ENCODE measurements around the gene VPS52. TPM values are rescaled to one million over a fixed set of nuclear protein-coding genes. Genes with fewer than 3 reads are reported as not detected.
A peak's percentile ranks its signal among the peaks of the same experiment; 100 is the strongest.

Gene VPS52
- total RNA-seq, 1 donor from 2014 or later, result 26.6 TPM

DNA sequence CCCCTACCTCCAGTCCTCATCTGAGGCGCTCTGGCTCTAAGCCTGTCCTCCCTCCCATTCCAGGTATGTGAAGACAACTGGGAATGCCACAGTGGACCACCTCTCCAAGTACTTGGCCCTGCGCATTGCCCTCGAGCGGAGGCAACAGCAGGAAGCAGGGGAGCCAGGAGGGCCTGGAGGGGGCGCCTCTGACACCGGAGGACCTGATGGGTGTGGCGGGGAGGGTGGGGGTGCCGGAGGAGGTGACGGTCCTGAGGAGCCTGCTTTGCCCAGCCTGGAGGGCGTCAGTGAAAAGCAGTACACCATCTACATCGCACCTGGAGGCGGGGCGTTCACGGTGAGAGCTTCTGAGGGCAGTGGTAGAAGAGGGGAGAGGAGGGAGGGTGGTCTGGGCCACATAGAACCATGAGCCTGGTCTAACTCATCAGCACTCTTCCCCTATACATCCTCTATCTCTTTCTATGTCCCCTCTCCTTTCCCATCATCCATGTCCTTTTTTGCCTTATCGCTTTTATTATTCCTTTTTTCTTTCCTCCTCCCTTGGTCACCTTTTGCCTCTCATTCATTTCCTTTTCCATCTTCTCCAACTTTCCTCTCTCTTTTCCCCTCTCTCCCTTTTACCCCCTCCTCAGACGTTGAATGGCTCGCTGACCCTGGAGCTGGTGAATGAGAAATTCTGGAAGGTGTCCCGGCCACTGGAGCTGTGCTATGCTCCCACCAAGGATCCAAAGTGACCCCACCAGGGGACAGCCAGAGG is 59.8 kb downstream of the VPS52 start:
- DNase-seq (ENCODE audit: low read depth in 2 of 2), result no peak

- DNase-seq (ENCODE audit: low read depth in 2 of 2), result no peak
Measured at GRCh38 chr6:33211136-33211535, 60.5 kb downstream of the VPS52 start.

DNA sequence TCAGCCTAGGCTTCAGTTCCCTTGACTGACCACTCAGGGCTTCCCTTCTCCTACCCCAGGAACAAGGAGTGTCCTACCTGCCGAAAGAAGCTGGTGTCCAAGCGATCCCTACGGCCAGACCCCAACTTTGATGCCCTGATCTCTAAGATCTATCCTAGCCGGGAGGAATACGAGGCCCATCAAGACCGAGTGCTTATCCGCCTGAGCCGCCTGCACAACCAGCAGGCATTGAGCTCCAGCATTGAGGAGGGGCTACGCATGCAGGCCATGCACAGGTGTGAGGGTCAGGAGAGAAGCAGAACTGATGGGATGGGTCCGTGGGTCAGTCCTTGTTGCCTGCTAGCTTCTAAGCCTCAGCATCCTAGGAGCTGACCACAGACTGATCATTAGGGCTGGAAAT is 61.8 kb downstream of the VPS52 start:
- no peak for DNase-seq (ENCODE audit: low read depth in 2 of 2)

DNA sequence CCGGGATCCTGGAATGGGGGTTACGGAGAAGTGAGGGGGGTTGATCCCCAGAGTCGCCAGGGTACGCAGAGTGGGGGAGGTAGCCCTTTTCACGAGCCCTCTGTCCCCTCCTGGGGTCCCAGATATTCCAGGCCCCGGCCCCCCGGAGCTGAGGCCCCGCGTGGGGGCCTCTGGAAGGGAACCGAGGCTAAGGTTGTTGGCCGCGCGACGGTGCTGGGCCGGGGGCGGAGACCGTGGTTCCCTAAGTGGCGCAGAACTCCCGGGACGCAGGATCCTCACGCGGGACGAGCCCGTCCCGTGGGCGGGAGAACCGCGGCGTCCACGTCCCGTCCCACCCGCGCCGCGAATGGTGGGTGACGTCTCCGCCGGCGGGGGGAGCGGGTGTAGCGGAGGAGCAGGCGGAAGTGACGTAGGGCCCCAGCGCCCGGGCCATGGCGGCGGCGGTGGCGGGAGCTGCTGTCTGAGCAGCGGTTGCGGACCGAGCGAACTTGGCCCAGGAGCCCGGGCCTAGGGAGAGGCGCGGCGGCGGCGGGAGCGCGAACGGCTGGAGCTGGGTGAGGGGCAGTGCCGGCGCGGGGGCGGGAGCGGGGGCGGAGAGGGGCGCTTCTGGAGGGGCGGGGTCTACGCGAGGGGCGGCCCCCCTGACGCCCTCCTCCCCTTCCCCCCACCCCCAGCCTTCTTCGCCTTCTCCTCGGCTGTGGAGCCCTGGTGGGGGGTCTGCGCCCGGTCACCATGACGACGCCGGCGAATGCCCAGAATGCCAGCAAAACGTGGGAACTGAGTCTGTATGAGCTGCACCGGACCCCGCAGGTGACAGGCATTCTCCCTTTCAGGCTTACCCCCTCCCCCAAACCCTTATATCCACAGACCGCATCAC is 63.3 kb downstream of the VPS52 start, which contains the start of gene RING1:
Gene RING1, plus strand, starts transcription at position 410 of the 877 bp plus-strand sequence. Its CDS starts 323 bp downstream, at position 733.
- peak; percentile 80 to 86 for DNase-seq (ENCODE audit: low read depth in 2 of 2)

- DNase-seq (ENCODE audit: low read depth in 2 of 2), result peak; percentile 55 to 59
Measured at GRCh38 chr6:33207552-33208090, 64.1 kb downstream of the VPS52 start.

- DNase-seq (ENCODE audit: low read depth in 2 of 2), result peak; percentile 78 to 81
Measured at GRCh38 chr6:33206864-33207551, 64.7 kb downstream of the VPS52 start.

- DNase-seq (ENCODE audit: low read depth in 2 of 2), result no peak
Measured at GRCh38 chr6:33206027-33206863, 65.4 kb downstream of the VPS52 start.

- no peak for DNase-seq (ENCODE audit: low read depth in 2 of 2)
Measured at GRCh38 chr6:33205191-33206026, 66.3 kb downstream of the VPS52 start.

GRCh38 chr6:33204415-33205190 is 67.1 kb downstream of the VPS52 start, which contains the start of gene HSD17B8:
Gene HSD17B8, plus strand, starts transcription at chr6:33204655. Its CDS starts 14 bp downstream, at chr6:33204669.
- DNase-seq (ENCODE audit: low read depth in 2 of 2), result peak; percentile 90 to 93

DNA sequence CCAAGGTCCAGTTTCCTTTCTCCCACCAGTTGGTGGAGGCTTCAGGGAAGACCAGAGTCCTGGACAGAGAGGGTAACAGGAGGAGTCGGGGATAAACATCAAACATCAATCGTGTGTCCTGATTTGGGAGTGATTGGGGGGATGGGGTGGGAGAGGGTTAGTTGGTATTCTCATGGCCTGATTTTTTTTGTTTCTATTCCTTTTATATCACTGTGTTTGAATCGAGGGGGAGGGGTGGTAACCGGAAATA is 67.6 kb downstream of the VPS52 start:
- no peak for DNase-seq (ENCODE audit: low read depth in 2 of 2)

DNA sequence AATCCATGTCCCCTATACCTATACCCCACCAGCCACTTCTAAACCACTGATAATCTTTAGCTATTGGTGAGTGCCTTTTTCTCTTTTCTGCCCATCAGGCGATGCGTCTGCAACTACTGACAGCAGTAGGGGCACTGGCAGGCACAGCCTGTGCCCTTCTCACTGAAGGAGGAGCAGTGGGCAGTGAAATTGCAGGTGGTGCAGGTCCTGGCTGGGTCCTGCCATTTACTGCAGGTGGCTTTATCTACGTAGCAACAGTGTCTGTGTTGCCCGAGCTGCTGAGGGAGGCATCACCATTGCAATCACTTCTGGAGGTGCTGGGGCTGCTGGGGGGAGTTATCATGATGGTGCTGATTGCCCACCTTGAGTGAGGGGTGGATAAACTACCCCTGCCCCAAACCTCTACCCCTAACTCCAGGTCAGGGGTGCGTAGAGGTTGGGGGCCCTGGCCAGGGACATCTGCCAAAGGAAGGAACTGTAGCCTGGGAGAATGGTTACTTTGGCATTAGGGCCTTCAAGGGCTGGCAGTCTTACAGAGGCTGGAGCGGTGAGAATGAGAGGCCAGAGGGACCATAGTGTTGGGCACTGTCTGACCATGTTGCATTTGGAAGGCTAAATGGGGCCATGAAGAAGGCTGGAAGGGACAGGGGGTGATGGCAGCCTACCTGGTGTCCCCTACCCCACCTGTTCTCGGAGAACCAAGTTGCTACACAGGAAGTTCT is 68.1 kb downstream of the VPS52 start:
- DNase-seq (ENCODE audit: low read depth in 2 of 2), result no peak

GRCh38 chr6:33202799-33203198 is 68.9 kb downstream of the VPS52 start:
- no peak for DNase-seq (ENCODE audit: low read depth in 2 of 2)

GRCh38 chr6:33201935-33202334 is 69.7 kb downstream of the VPS52 start:
- no peak for DNase-seq (ENCODE audit: low read depth in 2 of 2)

DNA sequence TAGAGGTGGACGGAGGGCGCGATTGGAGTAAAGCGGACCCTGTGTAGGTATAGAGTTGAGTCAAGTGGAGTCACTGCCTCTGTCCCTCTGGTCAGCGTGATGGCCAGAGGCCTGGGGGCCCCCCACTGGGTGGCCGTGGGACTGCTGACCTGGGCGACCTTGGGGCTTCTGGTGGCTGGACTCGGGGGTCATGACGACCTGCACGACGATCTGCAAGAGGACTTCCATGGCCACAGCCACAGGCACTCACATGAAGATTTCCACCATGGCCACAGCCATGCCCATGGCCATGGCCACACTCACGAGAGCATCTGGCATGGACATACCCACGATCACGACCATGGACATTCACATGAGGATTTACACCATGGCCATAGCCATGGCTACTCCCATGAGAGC is 70.5 kb downstream of the VPS52 start:
- no peak for DNase-seq (ENCODE audit: low read depth in 2 of 2)

Measured in lung microvascular endothelial cell (primary cell).